ENCODE data around the gene GLYR1.

GLYR1 gene

DNA sequence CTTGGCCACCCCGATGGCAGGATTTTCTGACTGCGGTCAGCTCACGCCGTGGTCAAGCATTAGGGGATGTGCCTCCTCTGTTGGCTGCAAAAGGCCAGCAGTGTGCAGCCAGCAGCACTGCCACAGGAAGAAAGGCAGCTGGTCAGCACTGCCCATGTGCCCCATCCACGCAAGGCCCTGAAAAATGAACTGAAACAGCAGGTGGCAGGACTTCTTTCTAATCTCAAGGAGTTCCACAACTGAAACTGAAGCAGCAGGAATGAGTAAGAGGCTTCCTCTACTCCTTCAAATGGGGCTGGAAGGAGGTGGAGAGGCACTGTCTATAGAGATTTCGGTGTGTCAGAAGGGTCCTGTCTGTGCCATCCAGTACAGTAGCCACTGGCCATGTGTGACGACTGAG lies 83.3 kb downstream of the GLYR1 start:
- no peak for DNase-seq (ENCODE audit: low read depth)

GRCh38 chr16:4762205-4762604 lies 84.9 kb downstream of the GLYR1 start:
- DNase-seq (ENCODE audit: low read depth): no peak

GRCh38 chr16:4760221-4760910 lies 86.7 kb downstream of the GLYR1 start:
- DNase-seq (ENCODE audit: low read depth): no peak

DNA sequence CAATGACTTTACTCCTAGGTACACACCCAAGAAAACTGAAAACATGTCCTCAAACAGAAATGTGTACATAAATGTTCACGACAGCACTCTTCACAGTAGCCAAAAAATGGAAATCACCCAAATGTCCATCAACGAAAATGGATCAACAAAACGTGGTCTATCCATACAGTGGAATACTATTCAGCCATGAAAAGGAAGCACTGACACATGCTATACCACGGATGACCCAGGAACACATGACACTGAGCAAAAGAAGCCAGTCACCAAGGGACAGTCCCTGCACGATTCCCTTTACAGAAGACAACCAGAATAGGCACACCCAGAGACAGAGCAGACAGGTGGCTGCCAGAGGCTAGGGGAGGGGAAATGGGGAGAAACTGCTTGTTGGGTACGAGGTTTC lies 91.4 kb downstream of the GLYR1 start:
- no peak for DNase-seq (ENCODE audit: low read depth)

DNA sequence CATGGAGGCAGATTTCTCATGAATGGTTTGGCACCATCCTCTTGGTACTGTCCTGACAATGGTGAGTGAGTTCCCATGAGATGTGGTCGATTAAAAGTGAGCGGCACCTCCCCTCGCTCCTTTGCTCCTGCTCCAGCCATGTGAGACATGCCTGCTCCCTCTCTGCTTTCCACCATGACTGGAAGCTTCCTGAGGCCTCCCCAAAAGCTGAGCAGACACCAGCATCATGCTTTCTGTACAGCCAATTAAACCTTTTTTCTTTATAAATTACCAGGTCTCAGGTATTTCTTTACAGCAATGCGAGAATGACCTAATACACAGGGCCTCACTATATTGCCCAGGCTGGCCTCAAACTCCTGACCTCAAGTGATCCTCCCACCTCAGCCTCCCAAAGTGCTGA lies 92.2 kb downstream of the GLYR1 start:
- DNase-seq (ENCODE audit: low read depth): no peak

DNA sequence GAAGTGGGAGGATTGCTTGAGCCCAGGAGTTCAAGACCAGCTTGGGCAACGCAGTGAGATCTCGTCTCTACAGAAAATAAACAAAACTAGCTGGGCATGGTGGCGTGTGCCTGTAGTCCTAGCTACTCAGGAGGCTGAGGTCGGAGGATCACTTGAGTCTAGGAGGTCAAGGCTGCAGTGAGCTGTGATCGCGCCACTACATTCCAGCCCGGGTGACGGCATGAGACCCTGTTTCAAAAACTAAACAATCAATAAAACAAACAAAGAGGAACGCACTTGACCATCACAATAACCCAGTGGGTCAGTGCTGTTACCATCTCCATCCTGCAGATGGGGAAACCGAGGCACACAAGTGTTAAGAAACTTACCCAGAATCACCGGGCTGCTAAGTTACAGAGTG lies 93.9 kb downstream of the GLYR1 start:
- no peak for DNase-seq (ENCODE audit: low read depth)
